ENCODE measurements around the gene FUCA2.

The FUCA2 gene

GRCh38 chr6:143527677-143528076 lies 16.2 kb upstream of the FUCA2 start:
- DNase-seq (ENCODE audit: low read depth): no peak
- TF ChIP-seq, protein P1, sequence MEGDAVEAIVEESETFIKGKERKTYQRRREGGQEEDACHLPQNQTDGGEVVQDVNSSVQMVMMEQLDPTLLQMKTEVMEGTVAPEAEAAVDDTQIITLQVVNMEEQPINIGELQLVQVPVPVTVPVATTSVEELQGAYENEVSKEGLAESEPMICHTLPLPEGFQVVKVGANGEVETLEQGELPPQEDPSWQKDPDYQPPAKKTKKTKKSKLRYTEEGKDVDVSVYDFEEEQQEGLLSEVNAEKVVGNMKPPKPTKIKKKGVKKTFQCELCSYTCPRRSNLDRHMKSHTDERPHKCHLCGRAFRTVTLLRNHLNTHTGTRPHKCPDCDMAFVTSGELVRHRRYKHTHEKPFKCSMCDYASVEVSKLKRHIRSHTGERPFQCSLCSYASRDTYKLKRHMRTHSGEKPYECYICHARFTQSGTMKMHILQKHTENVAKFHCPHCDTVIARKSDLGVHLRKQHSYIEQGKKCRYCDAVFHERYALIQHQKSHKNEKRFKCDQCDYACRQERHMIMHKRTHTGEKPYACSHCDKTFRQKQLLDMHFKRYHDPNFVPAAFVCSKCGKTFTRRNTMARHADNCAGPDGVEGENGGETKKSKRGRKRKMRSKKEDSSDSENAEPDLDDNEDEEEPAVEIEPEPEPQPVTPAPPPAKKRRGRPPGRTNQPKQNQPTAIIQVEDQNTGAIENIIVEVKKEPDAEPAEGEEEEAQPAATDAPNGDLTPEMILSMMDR (IDR thresholded peaks at IDR 0.05; ENCODE audit: control insufficient read depth, extremely low read depth, insufficient read depth): no peak
- no peak overlapping the region for H3K4me3 ChIP-seq (ENCODE audit: low read depth, low read length)

DNA sequence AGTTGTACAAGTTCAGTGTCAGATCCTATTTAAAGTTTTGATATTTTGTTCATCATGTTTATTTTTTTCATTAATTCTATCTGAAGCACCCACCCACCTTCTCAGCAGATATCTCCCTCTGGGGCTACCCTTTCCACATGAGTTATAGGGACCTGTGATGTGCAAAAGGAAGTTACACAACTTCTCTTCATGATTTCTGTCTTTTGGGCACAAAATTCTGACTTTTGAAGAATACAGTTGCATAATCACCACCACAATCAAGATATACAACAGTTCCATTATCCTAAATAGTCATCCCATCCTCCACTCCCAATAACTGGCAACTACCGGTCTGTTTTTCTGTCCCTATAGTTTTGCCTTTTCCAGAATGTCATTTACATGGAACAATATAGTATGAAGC lies 13.8 kb upstream of the FUCA2 start:
- H3K4me3 ChIP-seq (ENCODE audit: low read depth, low read length): no peak overlapping the region
- TF ChIP-seq, protein P1 (IDR thresholded peaks at IDR 0.05; ENCODE audit: control insufficient read depth, extremely low read depth, insufficient read depth): no peak
- no peak for DNase-seq (ENCODE audit: low read depth)

DNA sequence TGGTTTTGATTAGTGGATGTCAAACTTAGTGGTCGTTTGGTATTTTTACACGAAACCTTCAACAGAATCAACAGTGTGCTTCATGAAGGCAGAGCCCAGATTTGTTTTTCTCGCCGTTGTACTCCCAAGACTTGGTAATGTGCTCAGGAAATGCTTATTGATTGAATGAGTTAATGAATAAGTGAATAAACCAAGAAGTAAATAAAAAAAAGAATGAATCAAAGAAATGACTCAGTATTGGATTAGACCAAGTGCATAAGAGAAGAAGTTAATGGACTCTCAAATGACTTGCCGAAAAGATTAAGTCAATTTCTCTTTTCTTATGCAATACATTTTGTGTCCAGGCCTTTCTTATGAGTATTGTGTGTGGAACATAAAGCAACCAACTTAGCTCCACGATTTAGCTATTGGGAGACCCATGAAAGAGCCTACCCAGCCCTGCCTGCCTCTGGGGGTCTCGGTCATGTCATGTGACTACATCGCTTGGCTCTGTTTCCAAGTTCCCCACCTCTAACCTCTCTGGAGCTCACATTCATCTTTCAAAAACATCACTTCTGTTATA lies 10.6 kb upstream of the FUCA2 start:
- TF ChIP-seq, protein P1 (IDR thresholded peaks at IDR 0.05; ENCODE audit: control insufficient read depth, extremely low read depth, insufficient read depth): no peak
- no peak overlapping the region for H3K4me3 ChIP-seq (ENCODE audit: low read depth, low read length)
- no peak for DNase-seq (ENCODE audit: low read depth)

DNA sequence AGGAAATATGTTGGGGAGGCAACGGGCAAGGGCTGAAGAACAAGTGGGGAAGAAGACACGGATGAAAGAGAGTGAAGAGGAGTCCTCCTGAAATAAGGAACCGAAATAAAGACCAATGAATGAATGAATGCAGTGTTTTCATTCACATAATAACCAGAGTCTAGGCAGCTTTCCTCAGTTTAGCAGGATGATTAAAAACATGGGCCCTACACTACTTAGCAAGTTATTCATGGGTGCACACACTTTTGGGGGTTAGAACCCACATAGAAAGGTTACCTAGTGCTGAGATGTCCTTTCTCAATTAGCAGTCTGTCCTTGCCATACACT lies 5.9 kb upstream of the FUCA2 start:
- no peak for DNase-seq (ENCODE audit: low read depth)
- TF ChIP-seq, protein P1 (IDR thresholded peaks at IDR 0.05; ENCODE audit: control insufficient read depth, extremely low read depth, insufficient read depth): no peak
- no peak overlapping the region for H3K4me3 ChIP-seq (ENCODE audit: low read depth, low read length)

- DNase-seq (ENCODE audit: low read depth): no peak
- H3K4me3 ChIP-seq (ENCODE audit: low read depth, low read length): no peak overlapping the region
- TF ChIP-seq, protein P1 (IDR thresholded peaks at IDR 0.05; ENCODE audit: control insufficient read depth, extremely low read depth, insufficient read depth): no peak
Measured at GRCh38 chr6:143516690-143517446, 5.3 kb upstream of the FUCA2 start.

DNA sequence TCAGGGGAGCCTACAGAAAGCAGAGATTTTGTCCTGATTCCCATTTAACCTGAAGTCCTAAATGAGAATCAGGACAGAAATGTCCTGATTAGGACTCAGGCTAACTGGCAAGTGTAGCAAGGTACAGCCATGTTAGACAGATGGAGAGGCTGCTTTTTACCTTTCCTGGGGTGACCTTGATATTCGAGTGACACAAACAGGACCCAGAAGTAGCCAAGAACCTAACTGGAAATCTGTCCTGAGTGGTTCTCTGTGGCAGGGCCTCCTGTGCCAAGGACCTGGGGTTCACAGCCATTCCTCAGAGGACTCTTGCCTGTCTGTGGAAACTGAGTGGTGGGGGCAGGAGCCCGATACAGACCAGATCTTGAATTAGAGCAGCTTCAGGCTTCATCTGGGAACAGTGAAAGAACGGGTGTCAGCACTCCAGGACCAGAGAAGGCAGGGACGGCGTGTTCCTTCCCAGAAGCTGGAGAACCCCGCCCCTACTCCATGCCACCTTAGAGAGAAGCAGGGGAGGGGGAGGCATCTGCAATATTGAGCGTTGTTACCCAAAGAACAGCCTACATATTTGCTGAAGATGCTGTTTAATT lies 4.3 kb upstream of the FUCA2 start:
- no peak overlapping the region for H3K4me3 ChIP-seq (ENCODE audit: low read depth, low read length)
- no peak for DNase-seq (ENCODE audit: low read depth)
- TF ChIP-seq, protein P1 (IDR thresholded peaks at IDR 0.05; ENCODE audit: control insufficient read depth, extremely low read depth, insufficient read depth): no peak

Data from LNCaP clone FGC (cell line).